SK-N-SH (cell line): Measurements from ENCODE around the gene TNFRSF1A. TPM values are rescaled to one million over a fixed set of nuclear protein-coding genes. Genes with fewer than 3 reads are reported as not detected.

Experiments used
- CTCF ChIA-PET: fragments of 300-600, 350-600 bp; formaldehyde crosslinking; extraction: SDS; loops from one replicate; lab custom pipeline; 2021; lab: Yijun Ruan, JAX
- POLR2A ChIA-PET: fragments of 350-600 bp; sonication (Branson Sonifier 250); formaldehyde crosslinking; extraction: SDS; loops from one replicate; lab custom pipeline; 2020; ENCODE audit warnings: antibody characterized with exemption, inconsistent platforms; lab: Yijun Ruan, JAX
- DNase-seq: peaks from one replicate; pipeline ENCODE4 v3.0.0; 2012
- H2AFZ ChIP-seq: fragments of 200-600 bp; sonication (generic); 2 replicates; pipeline ENCODE4 v1.8.1; 2016; ENCODE audit warnings: antibody characterized with exemption, mild to moderate bottlenecking, low read depth
- H3F3A ChIP-seq: fragments of 200-600 bp; sonication (generic); replicated peaks from 2 replicates; pipeline ENCODE3; 2016; ENCODE audit warnings: antibody characterized with exemption, mild to moderate bottlenecking; ENCODE audit not compliant: insufficient read depth
- H3K27ac ChIP-seq, 2 experiments: fragments of 200-500 bp in 1 of 2; fragments of 200-600 bp in 1 of 2; sonication (Bioruptor generic) in 1 of 2; sonication (generic), shearing (Covaris generic) in 1 of 2; 2 replicates each; pipeline versions ENCODE4 v1.5.1 to v1.6.1; 2014 to 2016; ENCODE audit warnings: low read depth in 2 of 2, inconsistent platforms in 1 of 2, low read length in 1 of 2, mild to moderate bottlenecking in 1 of 2, mixed read lengths in 1 of 2
- H3K27me3 ChIP-seq: fragments of 200-600 bp; sonication (generic), shearing (Covaris generic); 2 replicates; pipeline ENCODE4 v1.6.1; 2016; ENCODE audit warnings: mixed run types; ENCODE audit not compliant: insufficient read depth
- H3K36me3 ChIP-seq, 2 experiments: fragments of 200-500 bp in 1 of 2; fragments of 200-600 bp in 1 of 2; sonication (Bioruptor generic) in 1 of 2; sonication (generic) in 1 of 2; replicated peaks in 1 of 2; 2 replicates each; pipeline versions ENCODE3 to v1.5.1; 2014 to 2016; ENCODE audit warnings: low read length in 1 of 2, mild to moderate bottlenecking in 1 of 2; ENCODE audit not compliant: insufficient read depth in 2 of 2, control insufficient read depth in 1 of 2
- H3K4me1 ChIP-seq, 2 experiments: fragments of 200-500 bp in 1 of 2; fragments of 200-600 bp in 1 of 2; sonication (Bioruptor generic) in 1 of 2; sonication (generic), shearing (Covaris generic) in 1 of 2; 2 replicates each; pipeline versions ENCODE4 v1.5.1 to v1.6.1; 2014 to 2016; ENCODE audit warnings: low read depth in 1 of 2, low read length in 1 of 2, mixed run types in 1 of 2; ENCODE audit not compliant: insufficient read depth in 2 of 2, control insufficient read depth in 1 of 2
- H3K4me2 ChIP-seq: fragments of 200-600 bp; sonication (generic), shearing (Covaris generic); 2 replicates; pipeline ENCODE4 v1.6.1; 2017; ENCODE audit warnings: mixed run types
- H3K4me3 ChIP-seq, 2 experiments: fragments of 200-500 bp in 1 of 2; fragments of 200-600 bp in 1 of 2; sonication (Bioruptor generic) in 1 of 2; sonication (generic), shearing (Covaris generic) in 1 of 2; 2 replicates each; pipeline versions ENCODE4 v1.5.1 to v1.8.1; 2014 to 2016; ENCODE audit warnings: low read depth in 2 of 2, inconsistent platforms in 1 of 2, low read length in 1 of 2, mild to moderate bottlenecking in 1 of 2, mixed read lengths in 1 of 2, moderate library complexity in 1 of 2
- H3K79me2 ChIP-seq: fragments of 200-600 bp; sonication (generic); 2 replicates; pipeline ENCODE4 v1.8.1; 2017; ENCODE audit warnings: mild to moderate bottlenecking; ENCODE audit not compliant: insufficient read depth
- H3K9ac ChIP-seq: fragments of 200-600 bp; sonication (generic); 2 replicates; pipeline ENCODE4 v1.6.1; 2017; ENCODE audit warnings: mixed run types
- H3K9me2 ChIP-seq: fragments of 200-600 bp; sonication (generic); 2 replicates; pipeline ENCODE4 v1.6.1; 2017; ENCODE audit warnings: mixed run types
- H3K9me3 ChIP-seq: fragments of 200-600 bp; sonication (generic); 2 replicates; pipeline ENCODE4 v1.6.1; 2017; ENCODE audit warnings: mixed run types, mild to moderate bottlenecking, moderate library complexity
- H4K20me1 ChIP-seq: fragments of 200-600 bp; sonication (generic); 2 replicates; pipeline ENCODE4 v1.6.1; 2017; ENCODE audit warnings: mild to moderate bottlenecking, mixed run types; ENCODE audit not compliant: insufficient read depth
- CHD2 ChIP-seq: fragments of 150-350 bp; IDR thresholded peaks from 2 replicates; pipeline ENCODE4 v1.6.1; 2018; ENCODE audit warnings: low read length; ENCODE audit not compliant: partially characterized antibody
- ELF1 ChIP-seq: IDR thresholded peaks from 2 replicates; pipeline ENCODE4 v1.4.0; 2012
- EP300 ChIP-seq, 2 experiments: IDR thresholded peaks; 2 replicates each; pipeline versions ENCODE4 v1.4.0 to v1.6.1; 2012; ENCODE audit warnings: borderline replicate concordance in 1 of 2, low read depth in 1 of 2, low read length in 1 of 2
- EZH2phosphoT487 ChIP-seq: fragments of 200-600 bp; sonication (generic); IDR thresholded peaks from 2 replicates; pipeline ENCODE4 v1.6.1; 2017; ENCODE audit warnings: low read depth, mixed run types, mild to moderate bottlenecking, antibody characterized with exemption, moderate library complexity, borderline replicate concordance
- FOXM1 ChIP-seq: IDR thresholded peaks from 2 replicates; pipeline ENCODE4 v1.4.0; 2012; ENCODE audit warnings: low read depth, mild to moderate bottlenecking
- JUND ChIP-seq: IDR thresholded peaks from 2 replicates; pipeline ENCODE4 v1.4.0; 2012
- POLR2AphosphoS5 ChIP-seq: IDR thresholded peaks from 2 replicates; pipeline ENCODE4 v1.6.1; 2012; ENCODE audit warnings: low read depth, low read length
- RAD21 ChIP-seq: IDR thresholded peaks from 2 replicates; pipeline ENCODE4 v1.6.1; 2012; ENCODE audit warnings: mild to moderate bottlenecking, low read length
- RFX5 ChIP-seq: IDR thresholded peaks from 2 replicates; pipeline ENCODE4 v1.6.1; 2012; ENCODE audit warnings: mild to moderate bottlenecking, improper control_type of control experiment, low read length
- SIN3A ChIP-seq: IDR thresholded peaks from 2 replicates; pipeline ENCODE4 v1.6.1; 2012; ENCODE audit warnings: low read depth, mild to moderate bottlenecking, low read length, moderate library complexity, borderline replicate concordance
- TCF12 ChIP-seq: IDR thresholded peaks from 2 replicates; pipeline ENCODE4 v1.4.0; 2012
- TEAD4 ChIP-seq: IDR thresholded peaks from 2 replicates; pipeline ENCODE4 v1.4.0; 2012; ENCODE audit warnings: mild to moderate bottlenecking, borderline replicate concordance; ENCODE audit not compliant: insufficient read depth
- YY1 ChIP-seq: IDR thresholded peaks from 2 replicates; pipeline ENCODE4 v1.4.0; 2012; ENCODE audit warnings: low read depth, mild to moderate bottlenecking
- WGBS: methylation state at CpG from one replicate; pipeline ENCODE4 v1.1.6; 2017; ENCODE audit warnings: low lambda C conversion rate; 5-methylcytosine and 5-hydroxymethylcytosine counted together
- polyA plus RNA-seq, 3 experiments: library from polyadenylated mRNA; depleted of rRNA; stranded (reverse); fragments of >200 nt; gene quantifications; 2 replicates each; pipeline ENCODE4 v1.2.3, GENCODE V29; 2012
- TF ChIP-seq, protein P1 (sequence below): IDR thresholded peaks from 2 replicates; pipeline ENCODE4 v1.4.0; 2012; ENCODE audit warnings: low read depth, borderline replicate concordance
- TF ChIP-seq, protein P2 (sequence below): IDR thresholded peaks from 2 replicates; pipeline ENCODE4; 2012
- TF ChIP-seq, protein P3 (sequence below): fragments of 150-350 bp; IDR thresholded peaks from 2 replicates; pipeline ENCODE4 v1.6.1; 2016; ENCODE audit warnings: mild to moderate bottlenecking, low read depth, low read length
- TF ChIP-seq, protein P4 (sequence below): fragments of 200-600 bp; sonication (generic); IDR thresholded peaks from 2 replicates; pipeline ENCODE4 v1.6.1; 2017; ENCODE audit warnings: antibody characterized with exemption, mild to moderate bottlenecking, moderate library complexity
- TF ChIP-seq, protein P5 (sequence below): IDR thresholded peaks from 2 replicates; pipeline ENCODE4 v1.4.0; 2012; ENCODE audit warnings: low read depth, borderline replicate concordance

The TNFRSF1A gene
- polyA plus RNA-seq, 1 of the 3 experiments (the other 2 are of a cell fraction): 92.9 TPM

DNA sequence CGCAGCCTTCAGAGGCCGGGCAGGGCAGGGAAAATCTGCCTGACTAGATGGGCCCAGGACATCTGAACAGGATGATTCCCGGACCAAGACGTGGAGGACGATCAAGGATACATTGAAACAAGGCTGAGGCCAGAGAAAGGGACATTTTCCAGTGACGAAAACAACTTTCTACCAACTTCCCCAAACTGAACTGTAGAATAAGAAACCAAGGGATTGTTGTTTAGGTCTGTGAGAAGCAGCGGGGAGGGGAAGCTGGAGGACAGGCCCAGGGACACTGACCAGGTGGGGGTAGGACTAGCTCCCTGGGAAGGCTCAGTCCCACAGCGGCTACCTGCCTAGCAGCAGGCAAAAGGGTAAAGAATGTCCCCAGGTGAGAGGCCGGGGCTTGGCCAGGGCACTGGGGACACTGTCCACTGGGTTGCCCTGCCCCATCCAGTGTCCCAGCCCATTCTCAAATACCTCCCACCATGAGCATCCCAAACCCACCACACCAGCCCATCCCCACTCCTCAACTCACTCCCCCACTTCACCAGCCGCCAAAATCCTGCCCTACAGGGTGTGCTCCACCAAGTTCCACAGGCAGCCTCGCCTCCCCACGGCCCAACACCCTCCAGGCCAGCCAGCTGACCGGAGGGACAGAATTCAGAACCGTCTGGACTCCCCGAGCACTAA, 995 bp downstream of the TNFRSF1A start:
- H3K27ac ChIP-seq: peak overlapping the region; percentile 88 to 100
- peaks cover 7% of the 10 kb centered on the region; the same call in 1 of the 2 replicates for H4K20me1 ChIP-seq
- no peaks in the 10 kb centered on the region for H3K36me3 ChIP-seq
- no peak for DNase-seq
- H3K9me2 ChIP-seq: no peaks in the 10 kb centered on the region
- no peaks in the 10 kb centered on the region for H3K9me3 ChIP-seq
- TF ChIP-seq, protein P1, sequence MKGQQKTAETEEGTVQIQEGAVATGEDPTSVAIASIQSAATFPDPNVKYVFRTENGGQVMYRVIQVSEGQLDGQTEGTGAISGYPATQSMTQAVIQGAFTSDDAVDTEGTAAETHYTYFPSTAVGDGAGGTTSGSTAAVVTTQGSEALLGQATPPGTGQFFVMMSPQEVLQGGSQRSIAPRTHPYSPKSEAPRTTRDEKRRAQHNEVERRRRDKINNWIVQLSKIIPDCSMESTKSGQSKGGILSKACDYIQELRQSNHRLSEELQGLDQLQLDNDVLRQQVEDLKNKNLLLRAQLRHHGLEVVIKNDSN: no peak
- TF ChIP-seq FOXM1 (no peak), TCF12 (no peak), POLR2AphosphoS5 (no peak), EZH2phosphoT487 (no peak), SIN3A (no peak), ELF1 (no peak), RAD21 (no peak), RFX5 (no peak), TEAD4 (no peak), JUND (no peak), YY1 (no peak), CHD2 (no peak), EP300 (IDR thresholded peaks at IDR 0.05; ENCODE audit: borderline replicate concordance in 1 of 2, low read depth in 1 of 2, low read length in 1 of 2) (no peak)
- TF ChIP-seq, protein P2, sequence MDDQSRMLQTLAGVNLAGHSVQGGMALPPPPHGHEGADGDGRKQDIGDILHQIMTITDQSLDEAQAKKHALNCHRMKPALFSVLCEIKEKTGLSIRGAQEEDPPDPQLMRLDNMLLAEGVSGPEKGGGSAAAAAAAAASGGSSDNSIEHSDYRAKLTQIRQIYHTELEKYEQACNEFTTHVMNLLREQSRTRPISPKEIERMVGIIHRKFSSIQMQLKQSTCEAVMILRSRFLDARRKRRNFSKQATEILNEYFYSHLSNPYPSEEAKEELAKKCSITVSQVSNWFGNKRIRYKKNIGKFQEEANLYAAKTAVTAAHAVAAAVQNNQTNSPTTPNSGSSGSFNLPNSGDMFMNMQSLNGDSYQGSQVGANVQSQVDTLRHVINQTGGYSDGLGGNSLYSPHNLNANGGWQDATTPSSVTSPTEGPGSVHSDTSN: no peak
- TF ChIP-seq, protein P3, sequence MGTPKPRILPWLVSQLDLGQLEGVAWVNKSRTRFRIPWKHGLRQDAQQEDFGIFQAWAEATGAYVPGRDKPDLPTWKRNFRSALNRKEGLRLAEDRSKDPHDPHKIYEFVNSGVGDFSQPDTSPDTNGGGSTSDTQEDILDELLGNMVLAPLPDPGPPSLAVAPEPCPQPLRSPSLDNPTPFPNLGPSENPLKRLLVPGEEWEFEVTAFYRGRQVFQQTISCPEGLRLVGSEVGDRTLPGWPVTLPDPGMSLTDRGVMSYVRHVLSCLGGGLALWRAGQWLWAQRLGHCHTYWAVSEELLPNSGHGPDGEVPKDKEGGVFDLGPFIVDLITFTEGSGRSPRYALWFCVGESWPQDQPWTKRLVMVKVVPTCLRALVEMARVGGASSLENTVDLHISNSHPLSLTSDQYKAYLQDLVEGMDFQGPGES: no peak
- TF ChIP-seq, protein P4, sequence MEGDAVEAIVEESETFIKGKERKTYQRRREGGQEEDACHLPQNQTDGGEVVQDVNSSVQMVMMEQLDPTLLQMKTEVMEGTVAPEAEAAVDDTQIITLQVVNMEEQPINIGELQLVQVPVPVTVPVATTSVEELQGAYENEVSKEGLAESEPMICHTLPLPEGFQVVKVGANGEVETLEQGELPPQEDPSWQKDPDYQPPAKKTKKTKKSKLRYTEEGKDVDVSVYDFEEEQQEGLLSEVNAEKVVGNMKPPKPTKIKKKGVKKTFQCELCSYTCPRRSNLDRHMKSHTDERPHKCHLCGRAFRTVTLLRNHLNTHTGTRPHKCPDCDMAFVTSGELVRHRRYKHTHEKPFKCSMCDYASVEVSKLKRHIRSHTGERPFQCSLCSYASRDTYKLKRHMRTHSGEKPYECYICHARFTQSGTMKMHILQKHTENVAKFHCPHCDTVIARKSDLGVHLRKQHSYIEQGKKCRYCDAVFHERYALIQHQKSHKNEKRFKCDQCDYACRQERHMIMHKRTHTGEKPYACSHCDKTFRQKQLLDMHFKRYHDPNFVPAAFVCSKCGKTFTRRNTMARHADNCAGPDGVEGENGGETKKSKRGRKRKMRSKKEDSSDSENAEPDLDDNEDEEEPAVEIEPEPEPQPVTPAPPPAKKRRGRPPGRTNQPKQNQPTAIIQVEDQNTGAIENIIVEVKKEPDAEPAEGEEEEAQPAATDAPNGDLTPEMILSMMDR: no peak
- TF ChIP-seq, protein P5, sequence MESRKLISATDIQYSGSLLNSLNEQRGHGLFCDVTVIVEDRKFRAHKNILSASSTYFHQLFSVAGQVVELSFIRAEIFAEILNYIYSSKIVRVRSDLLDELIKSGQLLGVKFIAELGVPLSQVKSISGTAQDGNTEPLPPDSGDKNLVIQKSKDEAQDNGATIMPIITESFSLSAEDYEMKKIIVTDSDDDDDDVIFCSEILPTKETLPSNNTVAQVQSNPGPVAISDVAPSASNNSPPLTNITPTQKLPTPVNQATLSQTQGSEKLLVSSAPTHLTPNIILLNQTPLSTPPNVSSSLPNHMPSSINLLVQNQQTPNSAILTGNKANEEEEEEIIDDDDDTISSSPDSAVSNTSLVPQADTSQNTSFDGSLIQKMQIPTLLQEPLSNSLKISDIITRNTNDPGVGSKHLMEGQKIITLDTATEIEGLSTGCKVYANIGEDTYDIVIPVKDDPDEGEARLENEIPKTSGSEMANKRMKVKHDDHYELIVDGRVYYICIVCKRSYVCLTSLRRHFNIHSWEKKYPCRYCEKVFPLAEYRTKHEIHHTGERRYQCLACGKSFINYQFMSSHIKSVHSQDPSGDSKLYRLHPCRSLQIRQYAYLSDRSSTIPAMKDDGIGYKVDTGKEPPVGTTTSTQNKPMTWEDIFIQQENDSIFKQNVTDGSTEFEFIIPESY: no peak
- WGBS: 11% methylated on average over 14 of the region's 15 CpGs
- H3K27me3 ChIP-seq: no peaks in the 10 kb centered on the region
- peaks cover 16% of the 10 kb centered on the region for H3F3A ChIP-seq
- H3K4me2 ChIP-seq: peak overlapping the region; percentile 88
- peak overlapping the region; percentile 77 to 99 for H3K4me3 ChIP-seq
- ChIA-PET POLR2A (interaction anchor here (0.6 kb wide), 1 partner anchor 11 kb away, joined by 3 read pairs; no protein-coding TSS in a partner anchor), CTCF (interaction anchor here (0.9 to 1.6 kb wide), 5 partner anchors 15 to 125 kb away, joined by 3 to 5 read pairs (median 3); no protein-coding TSS in a partner anchor)
- H3K79me2 ChIP-seq: peaks cover 61% of the 10 kb centered on the region
- H3K4me1 ChIP-seq: peaks cover 42% of the 10 kb centered on the region in 2 experiments; a peak in 3 of 4 replicates
- no peak overlapping the region for H2AFZ ChIP-seq
- peak overlapping the region; percentile 99 for H3K9ac ChIP-seq
